Panc1 (cell line): ENCODE data around the gene CLEC12A. TPM values are rescaled to one million over a fixed set of nuclear protein-coding genes. Genes with fewer than 3 reads are reported as not detected.

Source experiments
- ATAC-seq: fragments of 200-7000 bp; cut with Tn5 transposase; 2 replicates; pipeline ENCODE4 v1.9.1; 2020; ENCODE audit warnings: mild to moderate bottlenecking, moderate library complexity
- BruUV-seq: library from RNA; stranded (reverse); fragments of 400-500 nt; replicated peaks from 2 replicates; lab custom pipeline; 2021; lab: Mats Ljungman, UMichigan
- CTCF ChIA-PET: fragments of 300-600 bp; sonication (Branson Sonifier 250); formaldehyde crosslinking; loops from one replicate; lab custom pipeline; 2022; ENCODE audit warnings: antibody characterized with exemption; lab: Charles Lee
- POLR2A ChIA-PET: fragments of 300-600 bp; sonication (Branson Sonifier 250); formaldehyde crosslinking; loops from one replicate; lab custom pipeline; 2022; ENCODE audit warnings: antibody characterized with exemption; lab: Charles Lee
- DNase-seq: peaks from one replicate; pipeline ENCODE4 v3.0.0-alpha.2; 2010; ENCODE audit warnings: low read depth, low spot score
- H3K27ac ChIP-seq: 2 replicates; pipeline ENCODE4 v1.5.1; 2011; ENCODE audit warnings: mild to moderate bottlenecking, low read length, inconsistent platforms
- H3K27me3 ChIP-seq: fragments of 200-500 bp; sonication (Bioruptor generic); 2 replicates; pipeline ENCODE4 v1.6.0; 2014; ENCODE audit warnings: low read length, inconsistent platforms; ENCODE audit not compliant: control insufficient read depth, insufficient read depth
- H3K36me3 ChIP-seq: fragments of 200-500 bp; sonication (Bioruptor generic); 2 replicates; pipeline ENCODE4 v1.5.1; 2014; ENCODE audit warnings: inconsistent platforms, mild to moderate bottlenecking, low read length, moderate library complexity; ENCODE audit not compliant: control insufficient read depth, insufficient read depth
- H3K4me1 ChIP-seq: 2 replicates; pipeline ENCODE4 v1.5.1; 2011; ENCODE audit warnings: inconsistent platforms, mild to moderate bottlenecking, low read length, moderate library complexity; ENCODE audit not compliant: control insufficient read depth, insufficient read depth
- H3K4me3 ChIP-seq, 2 experiments: 2 replicates each; pipeline ENCODE4 v1.5.1; 2011 to 2012; ENCODE audit warnings: low read depth in 2 of 2, low read length in 2 of 2, mild to moderate bottlenecking in 2 of 2, inconsistent platforms in 1 of 2, moderate library complexity in 1 of 2
- H3K9me3 ChIP-seq: fragments of 200-500 bp; sonication (Bioruptor generic); 2 replicates; pipeline ENCODE4 v1.5.1; 2014; ENCODE audit warnings: low read depth, mild to moderate bottlenecking, inconsistent platforms, low read length, moderate library complexity; ENCODE audit not compliant: control insufficient read depth, insufficient read depth
- CTCF ChIP-seq: fragments of 450-650 bp; IDR thresholded peaks from 2 replicates; pipeline ENCODE4 v1.5.1; 2017; ENCODE audit warnings: mild to moderate bottlenecking
- POLR2AphosphoS5 ChIP-seq: IDR thresholded peaks from 2 replicates; pipeline ENCODE4 v1.6.1; 2012; ENCODE audit warnings: mild to moderate bottlenecking, low read depth, low read length, moderate library complexity
- REST ChIP-seq, 2 experiments: IDR thresholded peaks; 2 replicates each; pipeline ENCODE4 v1.6.1; 2011 to 2012; ENCODE audit warnings: low read depth in 2 of 2, control low read depth in 1 of 2, low read length in 1 of 2, mild to moderate bottlenecking in 1 of 2, moderate library complexity in 1 of 2; ENCODE audit not compliant: insufficient read depth in 1 of 2
- SIN3A ChIP-seq: IDR thresholded peaks from 2 replicates; pipeline ENCODE4 v1.6.1; 2012; ENCODE audit warnings: low read depth, mild to moderate bottlenecking, low read length, moderate library complexity, borderline replicate concordance; ENCODE audit not compliant: insufficient read depth
- TCF7L2 ChIP-seq: IDR thresholded peaks from 2 replicates; pipeline ENCODE4 v1.6.1; 2011; ENCODE audit warnings: mild to moderate bottlenecking, low read depth, low read length, inconsistent platforms
- in situ Hi-C: cut with HindIII; loops from 2 replicates; pipeline ENCODE4 v1.10.0; 2016; ENCODE audit warnings: low sequenced_read_pairs, low pct_unique_long_range_greater_than_20kb
- intact Hi-C: fragments of 100-400 bp; cut with micrococcal nuclease; formaldehyde crosslinking; loops from one replicate; pipeline ENCODE4 v1.10.0; 2022; ENCODE audit not compliant: unreplicated experiment
- total RNA-seq: library from RNA; stranded (reverse); gene quantifications from one replicate; pipeline ENCODE4 v1.2.1, GENCODE V29; 2021; ENCODE audit not compliant: unreplicated experiment

Gene CLEC12A
- total RNA-seq, 1 experiment from 2014 or later: not detected

- Histone ChIP-seq H3K27me3 (no peaks in the 10 kb centered on the region), H3K4me1 (no peaks in the 10 kb centered on the region), H3K27ac (no peak overlapping the region), H3K36me3 (no peaks in the 10 kb centered on the region), H3K9me3 (no peaks in the 10 kb centered on the region), H3K4me3 (no peak overlapping the region)
- ATAC-seq (no peak), DNase-seq (no peak)
- no TSS peak for BruUV-seq
- in situ Hi-C loops: no loop called here
- intact Hi-C loops: no loop called here
- POLR2A ChIA-PET: no interaction called here
- CTCF ChIA-PET: no interaction called here
- TF ChIP-seq SIN3A (no peak), POLR2AphosphoS5 (no peak), CTCF (no peak), REST (IDR thresholded peaks at IDR 0.05; ENCODE audit: insufficient read depth in 1 of 2, low read depth in 2 of 2, low read length in 1 of 2) (no peak), TCF7L2 (no peak)
These were observed 23.5 kb upstream of the CLEC12A start for GRCh38 chr12:9947674-9948073.

DNA sequence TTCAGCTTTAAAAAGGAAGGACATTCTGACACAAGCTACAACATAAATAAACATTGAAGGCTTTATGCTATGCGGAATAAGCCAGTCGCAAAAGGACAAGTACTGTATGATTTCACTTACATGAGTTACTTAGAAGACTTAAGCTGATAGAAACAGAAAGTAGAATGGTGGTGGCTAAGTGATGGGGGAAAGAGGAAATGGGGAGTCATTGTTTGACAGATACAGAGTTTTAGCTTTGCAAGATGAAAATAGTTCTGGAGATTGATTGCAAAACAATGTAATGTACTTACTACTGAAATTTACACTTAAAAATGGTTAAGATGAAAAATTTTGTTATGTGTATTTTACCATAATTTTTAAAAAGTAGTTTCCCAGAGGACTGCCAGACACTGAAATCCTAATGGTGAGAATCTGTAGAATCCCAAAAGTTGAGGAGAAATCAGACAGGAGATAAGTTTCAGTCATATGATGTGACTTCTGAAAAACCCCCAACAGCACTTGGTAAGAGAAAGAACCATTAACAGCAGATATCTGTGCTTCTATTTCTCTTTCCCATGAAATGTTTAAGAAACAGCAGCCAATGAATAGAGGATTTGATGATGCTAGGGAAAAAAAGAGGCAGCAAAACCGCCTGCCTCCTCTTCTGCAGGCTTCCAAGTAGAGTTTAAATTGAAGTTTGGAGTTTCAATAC is 22.5 kb upstream of the CLEC12A start:
- intact Hi-C loops: no loop called here
- Histone ChIP-seq H3K36me3 (no peaks in the 10 kb centered on the region), H3K9me3 (no peaks in the 10 kb centered on the region), H3K27me3 (no peaks in the 10 kb centered on the region), H3K27ac (no peak overlapping the region), H3K4me1 (no peaks in the 10 kb centered on the region), H3K4me3 (no peak overlapping the region)
- TF ChIP-seq SIN3A: no peak
- TF ChIP-seq REST (IDR thresholded peaks at IDR 0.05; ENCODE audit: insufficient read depth in 1 of 2, low read depth in 2 of 2, low read length in 1 of 2): no peak
- TF ChIP-seq CTCF: no peak
- no peak for TF ChIP-seq TCF7L2
- no peak for TF ChIP-seq POLR2AphosphoS5
- BruUV-seq: no TSS peak
- in situ Hi-C loops: no loop called here
- no peak for ATAC-seq
- CTCF ChIA-PET: no interaction called here
- POLR2A ChIA-PET: no interaction called here
- DNase-seq: no peak
